PC-3 (cell line): ENCODE data around the gene ZNRF1. TPM values are rescaled to one million over a fixed set of nuclear protein-coding genes. Genes with fewer than 3 reads are reported as not detected.

ENCODE experiments used
- ATAC-seq: fragments of 200-7000 bp; cut with Tn5 transposase; 2 replicates; pipeline ENCODE4 v1.9.1; 2020; ENCODE audit warnings: mild to moderate bottlenecking, moderate library complexity
- BruUV-seq: library from RNA; stranded (reverse); fragments of 400-500 nt; replicated peaks from 2 replicates; lab custom pipeline; 2021; lab: Mats Ljungman, UMichigan
- CTCF ChIA-PET: fragments of 300-600 bp; sonication (Branson Sonifier 250); formaldehyde crosslinking; loops from one replicate; lab custom pipeline; 2022; ENCODE audit warnings: antibody characterized with exemption; lab: Charles Lee
- POLR2A ChIA-PET: fragments of 300-600 bp; sonication (Branson Sonifier 250); formaldehyde crosslinking; loops from one replicate; lab custom pipeline; 2022; ENCODE audit warnings: antibody characterized with exemption; ENCODE audit not compliant: unreplicated experiment; lab: Charles Lee
- DNase-seq: peaks from one replicate; pipeline ENCODE4 v3.0.0-alpha.2; 2015
- H2AFZ ChIP-seq: fragments of 300-600 bp; sonication (generic); 2 replicates; pipeline ENCODE4 v1.6.0; 2016; ENCODE audit warnings: antibody characterized with exemption, low read length
- H3F3A ChIP-seq: fragments of 300-600 bp; sonication (generic); one replicate; pipeline ENCODE4 v1.6.0; 2017; ENCODE audit warnings: antibody characterized with exemption, low read length, control low read depth, mild to moderate bottlenecking; ENCODE audit not compliant: unreplicated experiment
- H3K27ac ChIP-seq: fragments of 300-600 bp; sonication (generic); 2 replicates; pipeline ENCODE4 v1.5.1; 2016; ENCODE audit warnings: mild to moderate bottlenecking, low read length
- H3K27me3 ChIP-seq: fragments of 300-600 bp; sonication (generic); 2 replicates; pipeline ENCODE4 v1.6.1; 2016; ENCODE audit warnings: low read length, mixed read lengths
- H3K36me3 ChIP-seq: fragments of 300-600 bp; sonication (generic); 2 replicates; pipeline ENCODE4 v1.6.1; 2016; ENCODE audit warnings: low read depth, mixed run types, low read length, mixed read lengths
- H3K4me1 ChIP-seq: fragments of 300-600 bp; sonication (generic); 2 replicates; pipeline ENCODE4 v1.5.1; 2016; ENCODE audit warnings: low read length; ENCODE audit not compliant: insufficient read depth
- H3K4me2 ChIP-seq: fragments of 300-600 bp; sonication (generic); 2 replicates; pipeline ENCODE4 v1.6.0; 2016; ENCODE audit warnings: low read length
- H3K4me3 ChIP-seq: fragments of 300-600 bp; sonication (generic); 2 replicates; pipeline ENCODE4 v1.5.1; 2016; ENCODE audit warnings: mild to moderate bottlenecking, low read length, mixed read lengths
- H3K79me2 ChIP-seq: fragments of 300-600 bp; sonication (generic); 2 replicates; pipeline ENCODE4 v1.6.1; 2017; ENCODE audit warnings: low read length, mixed read lengths
- H3K9ac ChIP-seq: fragments of 300-600 bp; sonication (generic); 2 replicates; pipeline ENCODE4 v1.6.0; 2016; ENCODE audit warnings: mild to moderate bottlenecking, low read length
- H3K9me2 ChIP-seq: fragments of 300-600 bp; sonication (generic); replicated peaks from 2 replicates; pipeline ENCODE4 v1.6.1; 2016; ENCODE audit warnings: mixed run types, low read length, mixed read lengths
- H3K9me3 ChIP-seq: fragments of 300-600 bp; sonication (generic); 2 replicates; pipeline ENCODE4 v1.6.1; 2016; ENCODE audit warnings: low read length, mixed read lengths
- H4K20me1 ChIP-seq: fragments of 300-600 bp; sonication (generic); 2 replicates; pipeline ENCODE4 v1.6.1; 2016; ENCODE audit warnings: low read length, mixed read lengths
- EZH2 ChIP-seq: fragments of 300-600 bp; sonication (generic); IDR thresholded peaks from one replicate; pipeline ENCODE4 v1.6.1; 2017; ENCODE audit warnings: antibody characterized with exemption, mild to moderate bottlenecking, low read length; ENCODE audit not compliant: unreplicated experiment
- EZH2phosphoT487 ChIP-seq: fragments of 300-600 bp; sonication (generic); IDR thresholded peaks from 2 replicates; pipeline ENCODE4 v1.6.1; 2018; ENCODE audit warnings: mild to moderate bottlenecking, antibody characterized with exemption, low read length, borderline replicate concordance
- intact Hi-C: fragments of 100-400 bp; cut with micrococcal nuclease; formaldehyde crosslinking; loops from 2 replicates; pipeline ENCODE4 v1.9.0; 2023
- total RNA-seq: library from RNA; depleted of rRNA; stranded (reverse); fragments of >200 nt; gene quantifications from 2 replicates; pipeline ENCODE4 v1.2.3, GENCODE V29; 2014
- TF ChIP-seq, protein P1 (sequence below): fragments of 300-600 bp; sonication (generic); conservative IDR thresholded peaks from 2 replicates; pipeline ENCODE4 v1.5.1; 2017; ENCODE audit warnings: antibody characterized with exemption, low read depth, mild to moderate bottlenecking, low read length

Gene ZNRF1
- total RNA-seq, 1 experiment from 2014 or later: 60.4 TPM

DNA sequence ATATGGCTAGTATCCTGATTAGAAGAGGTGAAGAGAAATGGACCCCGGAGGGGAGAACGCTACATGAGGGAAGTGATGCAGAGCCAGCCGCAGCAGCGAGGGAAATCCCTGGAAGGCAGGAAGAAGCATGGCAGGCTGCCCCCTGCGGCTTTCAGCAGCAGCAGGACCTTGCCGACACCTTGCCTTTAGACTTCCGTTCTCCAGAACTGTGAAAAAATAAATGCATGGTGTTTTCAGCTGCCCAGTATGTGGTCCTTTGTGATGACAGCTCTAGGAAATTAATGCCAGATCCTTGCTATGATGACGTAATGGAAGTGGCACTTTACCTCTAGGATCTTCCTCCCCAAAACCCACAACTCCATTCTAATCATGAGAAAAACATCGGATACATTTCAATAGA, 139.8 kb downstream of the ZNRF1 start:
- BruUV-seq: no TSS peak
- ATAC-seq: no peak

DNA sequence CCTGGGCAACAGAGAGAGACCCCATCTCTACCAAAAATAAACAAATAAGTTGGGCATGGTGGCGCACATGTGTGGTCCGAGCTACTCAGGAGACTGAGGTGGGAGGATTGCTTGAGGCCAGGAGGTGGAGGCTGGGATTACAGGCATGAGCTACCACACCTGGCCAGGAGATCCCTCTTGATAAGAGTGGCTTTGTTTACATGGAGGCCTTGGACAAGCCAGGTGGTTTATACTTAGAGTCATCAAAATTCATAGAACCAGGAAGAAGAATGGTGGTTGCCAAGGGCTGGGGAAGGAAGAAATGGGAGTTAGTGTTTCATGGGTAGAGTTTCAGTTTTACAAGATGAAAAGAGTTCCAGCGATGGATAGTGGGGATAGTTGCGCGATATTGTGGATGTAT, 140.7 kb downstream of the ZNRF1 start:
- Histone ChIP-seq H3K27ac (no peak overlapping the region), H3K36me3 (no peaks in the 10 kb centered on the region), H3K4me3 (no peak overlapping the region), H3K79me2 (no peaks in the 10 kb centered on the region), H3K4me2 (no peak overlapping the region), H3K9me2 (no peaks in the 10 kb centered on the region), H3K9ac (no peak overlapping the region), H4K20me1 (no peaks in the 10 kb centered on the region), H2AFZ (no peak overlapping the region), H3F3A (no peaks in the 10 kb centered on the region), H3K27me3 (no peaks in the 10 kb centered on the region), H3K4me1 (no peaks in the 10 kb centered on the region), H3K9me3 (no peaks in the 10 kb centered on the region)
- no peak for ATAC-seq
- POLR2A ChIA-PET: no interaction called here
- CTCF ChIA-PET: no interaction called here
- TF ChIP-seq, protein P1, sequence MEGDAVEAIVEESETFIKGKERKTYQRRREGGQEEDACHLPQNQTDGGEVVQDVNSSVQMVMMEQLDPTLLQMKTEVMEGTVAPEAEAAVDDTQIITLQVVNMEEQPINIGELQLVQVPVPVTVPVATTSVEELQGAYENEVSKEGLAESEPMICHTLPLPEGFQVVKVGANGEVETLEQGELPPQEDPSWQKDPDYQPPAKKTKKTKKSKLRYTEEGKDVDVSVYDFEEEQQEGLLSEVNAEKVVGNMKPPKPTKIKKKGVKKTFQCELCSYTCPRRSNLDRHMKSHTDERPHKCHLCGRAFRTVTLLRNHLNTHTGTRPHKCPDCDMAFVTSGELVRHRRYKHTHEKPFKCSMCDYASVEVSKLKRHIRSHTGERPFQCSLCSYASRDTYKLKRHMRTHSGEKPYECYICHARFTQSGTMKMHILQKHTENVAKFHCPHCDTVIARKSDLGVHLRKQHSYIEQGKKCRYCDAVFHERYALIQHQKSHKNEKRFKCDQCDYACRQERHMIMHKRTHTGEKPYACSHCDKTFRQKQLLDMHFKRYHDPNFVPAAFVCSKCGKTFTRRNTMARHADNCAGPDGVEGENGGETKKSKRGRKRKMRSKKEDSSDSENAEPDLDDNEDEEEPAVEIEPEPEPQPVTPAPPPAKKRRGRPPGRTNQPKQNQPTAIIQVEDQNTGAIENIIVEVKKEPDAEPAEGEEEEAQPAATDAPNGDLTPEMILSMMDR: no peak
- TF ChIP-seq EZH2phosphoT487: no peak
- no peak for TF ChIP-seq EZH2
- no peak for DNase-seq
- intact Hi-C loops: no loop called here
- BruUV-seq: no TSS peak

More for the DNA sequence above, 139.8 kb downstream of the ZNRF1 start:
- Histone ChIP-seq H3K4me3 (no peak overlapping the region), H3K4me1 (no peaks in the 10 kb centered on the region), H4K20me1 (no peaks in the 10 kb centered on the region), H3K36me3 (no peaks in the 10 kb centered on the region), H3K4me2 (no peak overlapping the region), H3K27ac (no peak overlapping the region), H3K9ac (no peak overlapping the region), H3K9me2 (no peaks in the 10 kb centered on the region), H3K79me2 (no peaks in the 10 kb centered on the region), H2AFZ (no peak overlapping the region), H3K27me3 (no peaks in the 10 kb centered on the region), H3K9me3 (no peaks in the 10 kb centered on the region), H3F3A (no peaks in the 10 kb centered on the region)
- DNase-seq: no peak
- ChIA-PET POLR2A (no interaction called here), CTCF (no interaction called here)
- TF ChIP-seq EZH2 (no peak), EZH2phosphoT487 (no peak)
- TF ChIP-seq, protein P1: no peak
- intact Hi-C loops: no loop called here

DNA sequence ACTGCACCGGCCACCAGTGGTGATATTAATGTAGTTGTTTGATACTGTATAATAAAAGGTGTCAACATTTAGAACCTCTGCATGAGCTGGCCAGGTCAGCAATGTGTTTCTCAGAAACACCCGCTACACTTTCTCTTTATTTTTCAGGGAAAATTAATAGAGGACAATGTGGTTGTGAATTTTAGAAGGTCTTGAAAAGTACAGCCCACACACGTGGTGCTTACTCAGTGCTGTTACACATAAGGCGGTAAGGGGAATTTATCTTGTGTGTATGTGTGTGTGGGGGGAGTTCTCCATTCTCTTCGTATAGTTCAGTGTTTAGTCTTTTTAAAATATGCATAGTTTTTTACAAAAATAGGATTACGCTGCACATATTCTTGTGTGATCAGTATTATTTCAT, 145.1 kb downstream of the ZNRF1 start:
- H3K79me2 ChIP-seq: peaks cover under 1% of the 10 kb centered on the region; the same call in 1 of the 2 replicates
- H3K9ac ChIP-seq: no peak overlapping the region
- no peak for ATAC-seq
- H3K36me3 ChIP-seq: no peaks in the 10 kb centered on the region
- no peaks in the 10 kb centered on the region for H4K20me1 ChIP-seq
- TF ChIP-seq EZH2: no peak
- no peak for TF ChIP-seq EZH2phosphoT487
- ChIA-PET CTCF (no interaction called here), POLR2A (no interaction called here)
- no peak for DNase-seq
- BruUV-seq: no TSS peak
- H3F3A ChIP-seq: no peaks in the 10 kb centered on the region
- no peak overlapping the region for H3K4me2 ChIP-seq
- H3K4me1 ChIP-seq: no peaks in the 10 kb centered on the region
- H3K4me3 ChIP-seq: no peak overlapping the region
- no peak overlapping the region for H3K27ac ChIP-seq
- no peaks in the 10 kb centered on the region for H3K9me3 ChIP-seq
- intact Hi-C loops: no loop called here
- no peaks in the 10 kb centered on the region for H3K9me2 ChIP-seq
- no peaks in the 10 kb centered on the region for H3K27me3 ChIP-seq
- H2AFZ ChIP-seq: no peak overlapping the region
